GM21390 (cell line): Measurements from ENCODE around the gene CDC37.

ENCODE experiments used
- ATAC-seq: cut with Tn5 transposase; IDR thresholded peaks from one replicate; pipeline ENCODE4 v1.9.1; 2021; ENCODE audit not compliant: unreplicated experiment

CDC37 gene

GRCh38 chr19:10362259-10362658, 41.1 kb downstream of the CDC37 start:
- ATAC-seq, result no peak

DNA sequence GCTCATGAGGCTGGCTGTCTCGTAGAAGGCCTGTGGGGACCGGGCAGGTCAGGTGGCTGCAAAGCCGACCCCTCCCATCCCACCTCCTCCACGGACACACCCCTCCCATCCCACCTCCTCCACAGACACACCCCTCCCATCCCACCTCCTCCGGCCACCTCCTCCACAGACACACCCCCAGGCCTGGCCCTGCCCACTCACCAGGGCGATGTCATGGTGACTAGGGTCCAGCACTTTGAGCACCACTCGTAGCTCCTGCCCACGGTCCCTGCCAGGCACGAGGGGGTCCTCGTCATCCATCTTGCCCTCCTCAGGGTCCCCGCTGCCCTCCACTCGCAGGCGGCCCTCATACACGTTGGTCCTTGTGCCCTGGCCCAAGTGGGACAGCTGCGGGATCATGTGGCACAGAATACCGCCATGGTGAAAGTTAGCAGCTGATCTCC, 41.8 kb downstream of the CDC37 start:
- ATAC-seq, result no peak

- ATAC-seq, result no peak
Measured at GRCh38 chr19:10356431-10356830, 46.9 kb downstream of the CDC37 start.

- ATAC-seq, result no peak
Measured at GRCh38 chr19:10353793-10354391, 49.5 kb downstream of the CDC37 start.

- no peak for ATAC-seq
Measured at GRCh38 chr19:10352764-10353671, 50.3 kb downstream of the CDC37 start.

DNA sequence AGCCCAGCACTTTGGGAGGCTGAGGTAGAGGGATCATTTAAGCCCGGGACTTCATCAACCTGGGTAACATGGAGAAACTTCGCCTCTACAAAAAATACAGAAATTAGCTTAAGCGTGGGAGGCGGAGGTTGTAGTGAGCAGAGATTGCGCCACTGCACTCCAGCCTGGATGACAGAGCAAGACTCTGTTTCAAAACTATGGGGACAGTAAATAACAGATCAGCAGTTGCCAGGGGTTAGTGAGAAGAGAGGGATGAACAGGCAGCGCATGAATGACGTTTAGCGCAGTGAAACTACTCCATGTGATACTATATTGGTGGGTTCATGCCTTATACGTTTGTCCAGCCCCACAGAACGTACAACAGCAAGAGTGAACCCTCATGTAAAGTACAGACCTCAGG, 56.8 kb downstream of the CDC37 start:
- no peak for ATAC-seq

DNA sequence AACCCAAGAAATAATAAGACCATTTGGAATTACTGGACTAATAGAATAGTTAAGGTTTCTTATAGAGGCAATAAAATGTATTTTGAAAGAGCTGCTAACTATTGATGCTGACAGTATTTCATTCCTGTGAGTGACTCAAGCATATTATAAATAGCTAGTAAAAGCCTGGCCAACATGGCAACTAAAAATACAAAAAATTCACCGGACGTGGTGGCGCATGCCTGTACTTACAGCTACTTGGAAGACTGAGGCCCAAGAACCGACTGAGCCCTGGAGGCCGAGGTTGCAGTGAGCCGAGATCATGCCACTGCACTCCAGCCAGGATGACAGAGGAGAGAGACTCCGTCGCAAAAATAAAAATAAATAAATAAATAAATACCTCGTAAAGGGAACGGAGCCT, 58.6 kb downstream of the CDC37 start:
- no peak for ATAC-seq

DNA sequence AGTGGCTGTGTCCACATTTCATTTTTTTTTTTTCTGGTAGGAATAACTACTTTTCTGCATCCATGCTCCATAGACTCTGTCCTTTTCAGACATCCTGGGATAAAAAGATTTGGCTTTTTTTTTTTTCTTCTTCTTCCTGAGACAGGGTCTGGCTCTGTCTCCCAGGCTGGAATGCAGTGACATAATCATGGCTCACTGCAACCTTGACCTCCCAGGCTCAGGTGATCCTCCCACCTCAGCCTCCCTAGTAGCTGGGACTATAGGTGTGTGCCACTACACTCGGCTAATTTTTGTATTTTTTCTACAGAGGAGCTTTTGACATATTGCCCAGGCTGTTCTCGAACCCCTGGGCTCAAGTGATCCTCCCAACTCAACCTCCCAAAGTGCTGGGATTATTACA, 59.8 kb downstream of the CDC37 start:
- ATAC-seq, result no peak
